Breast epithelium (tissue), 4 donors: ENCODE measurements around the gene CSTF2T. TPM values are rescaled to one million over a fixed set of nuclear protein-coding genes. Genes with fewer than 3 reads are reported as not detected.

Source experiments
- DNase-seq, 2 donors: peaks; one replicate each; pipeline ENCODE4 v3.0.0-alpha.2; 2019; ENCODE audit warnings: low spot score in 2 of 2
- H3K27ac ChIP-seq, 2 donors: fragments of 200-600 bp; sonication (generic) in 1 of 2; one replicate each; pipeline ENCODE4 v1.5.1; 2016 to 2019; ENCODE audit warnings: mild to moderate bottlenecking in 1 of 2
- H3K27me3 ChIP-seq, 2 donors: fragments of 200-600 bp; sonication (generic) in 1 of 2; one replicate each; pipeline versions ENCODE4 v1.5.1 to v1.6.0; 2017 to 2019; ENCODE audit warnings: control low read depth in 1 of 2, mild to moderate bottlenecking in 1 of 2
- H3K36me3 ChIP-seq: fragments of 200-600 bp; one replicate; pipeline ENCODE4 v1.5.1; 2019
- H3K4me1 ChIP-seq, 2 donors: fragments of 200-600 bp; sonication (generic); one replicate each; pipeline ENCODE4 v1.5.1; 2016 to 2019; ENCODE audit warnings: control low read depth in 1 of 2
- H3K4me3 ChIP-seq, 3 donors: fragments of 200-600 bp; sonication (generic); 1 replicate in 2 of 3; 2 replicates in 1 of 3; pipeline ENCODE4 v1.5.1; 2016 to 2019; ENCODE audit warnings: mild to moderate bottlenecking in 3 of 3, moderate library complexity in 2 of 3
- H3K9me3 ChIP-seq, 2 donors: fragments of 200-600 bp; sonication (generic) in 1 of 2; one replicate each; pipeline ENCODE4 v1.5.1; 2016 to 2019; ENCODE audit warnings: control low read depth in 1 of 2
- POLR2A ChIP-seq: fragments of 450-650 bp; IDR thresholded peaks from one replicate; pipeline ENCODE4 v1.6.1; 2016; ENCODE audit warnings: antibody characterized with exemption, mild to moderate bottlenecking, moderate library complexity
- POLR2AphosphoS5 ChIP-seq, 3 donors: sonication (generic); formaldehyde crosslinking; IDR thresholded peaks; one replicate each; pipeline ENCODE4 v1.6.1; 2017; ENCODE audit warnings: antibody characterized with exemption in 3 of 3
- intact Hi-C: fragments of 100-400 bp; cut with DNase I; formaldehyde crosslinking; loops from one replicate; pipeline ENCODE4 v1.15.1; 2023; ENCODE audit warnings: low total_unique reads
- total RNA-seq, 3 donors: library from RNA; depleted of rRNA; stranded (reverse); fragments of >200 nt; gene quantifications; one replicate each; pipeline ENCODE4 v1.1.0, GENCODE V29; 2016
- TF ChIP-seq, protein P1 (sequence below), 3 donors: fragments of 450-650 bp; IDR thresholded peaks; one replicate each; pipeline ENCODE4 v1.5.1; 2016 to 2017; ENCODE audit warnings: antibody characterized with exemption in 3 of 3, mild to moderate bottlenecking in 3 of 3, moderate library complexity in 3 of 3

CSTF2T gene
- total RNA-seq, 3 donors from 2014 or later: 22.8 to 24.6 (median 23.2) TPM

DNA sequence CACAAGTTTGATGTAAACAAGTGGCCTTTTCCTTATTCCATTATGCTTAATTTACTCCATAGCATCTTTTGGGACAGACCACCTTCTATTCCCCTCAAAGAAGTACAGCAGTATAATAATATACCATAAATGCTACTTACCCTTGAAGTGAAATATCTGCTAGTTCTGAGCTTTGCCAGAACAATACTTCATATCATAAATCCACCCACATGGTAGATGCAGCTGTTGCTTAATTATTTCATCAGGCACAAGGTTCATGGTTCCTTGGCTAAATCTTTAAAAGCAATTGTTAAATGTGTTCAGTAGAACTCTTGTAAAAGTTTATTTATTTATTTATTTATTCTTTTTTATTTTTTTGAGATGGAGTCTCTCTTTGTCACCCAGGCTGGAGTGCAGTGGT, 32.9 kb downstream of the CSTF2T start:
- DNase-seq: no peak
- no peak overlapping the region for H3K4me3 ChIP-seq
- TF ChIP-seq POLR2A (no peak), POLR2AphosphoS5 (IDR thresholded peaks at IDR 0.05) (no peak)
- TF ChIP-seq, protein P1, sequence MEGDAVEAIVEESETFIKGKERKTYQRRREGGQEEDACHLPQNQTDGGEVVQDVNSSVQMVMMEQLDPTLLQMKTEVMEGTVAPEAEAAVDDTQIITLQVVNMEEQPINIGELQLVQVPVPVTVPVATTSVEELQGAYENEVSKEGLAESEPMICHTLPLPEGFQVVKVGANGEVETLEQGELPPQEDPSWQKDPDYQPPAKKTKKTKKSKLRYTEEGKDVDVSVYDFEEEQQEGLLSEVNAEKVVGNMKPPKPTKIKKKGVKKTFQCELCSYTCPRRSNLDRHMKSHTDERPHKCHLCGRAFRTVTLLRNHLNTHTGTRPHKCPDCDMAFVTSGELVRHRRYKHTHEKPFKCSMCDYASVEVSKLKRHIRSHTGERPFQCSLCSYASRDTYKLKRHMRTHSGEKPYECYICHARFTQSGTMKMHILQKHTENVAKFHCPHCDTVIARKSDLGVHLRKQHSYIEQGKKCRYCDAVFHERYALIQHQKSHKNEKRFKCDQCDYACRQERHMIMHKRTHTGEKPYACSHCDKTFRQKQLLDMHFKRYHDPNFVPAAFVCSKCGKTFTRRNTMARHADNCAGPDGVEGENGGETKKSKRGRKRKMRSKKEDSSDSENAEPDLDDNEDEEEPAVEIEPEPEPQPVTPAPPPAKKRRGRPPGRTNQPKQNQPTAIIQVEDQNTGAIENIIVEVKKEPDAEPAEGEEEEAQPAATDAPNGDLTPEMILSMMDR (IDR thresholded peaks at IDR 0.05): no peak
- intact Hi-C loops: loop anchor here (5.0 kb wide), 1 partner anchor 439 kb away; no protein-coding TSS in a partner anchor
- H3K27ac ChIP-seq: no peak overlapping the region
- H3K4me1 ChIP-seq: no peaks in the 10 kb centered on the region
- no peaks in the 10 kb centered on the region for H3K27me3 ChIP-seq
- no peaks in the 10 kb centered on the region for H3K9me3 ChIP-seq
- peaks cover 3% of the 10 kb centered on the region for H3K36me3 ChIP-seq

DNA sequence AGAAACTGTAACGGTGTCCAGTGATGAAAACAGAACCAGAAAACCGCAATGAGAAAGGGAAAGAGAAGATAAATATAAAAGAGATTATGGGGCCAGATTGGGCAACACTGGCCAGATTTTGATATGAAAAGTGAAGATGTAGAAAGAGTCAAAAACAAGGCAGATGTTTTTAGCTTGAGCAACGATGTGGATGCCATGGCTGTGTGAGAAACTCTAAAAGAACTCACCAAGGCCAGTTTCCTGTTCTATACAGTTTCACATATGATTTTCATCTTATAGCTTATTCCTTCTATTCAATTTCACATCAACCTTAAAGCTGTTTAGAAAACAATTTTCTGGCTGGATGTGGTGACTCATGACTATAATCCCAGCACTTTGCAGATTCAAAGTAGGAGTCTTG, 36.3 kb downstream of the CSTF2T start:
- intact Hi-C loops: no loop called here
- no peaks in the 10 kb centered on the region for H3K9me3 ChIP-seq

DNA sequence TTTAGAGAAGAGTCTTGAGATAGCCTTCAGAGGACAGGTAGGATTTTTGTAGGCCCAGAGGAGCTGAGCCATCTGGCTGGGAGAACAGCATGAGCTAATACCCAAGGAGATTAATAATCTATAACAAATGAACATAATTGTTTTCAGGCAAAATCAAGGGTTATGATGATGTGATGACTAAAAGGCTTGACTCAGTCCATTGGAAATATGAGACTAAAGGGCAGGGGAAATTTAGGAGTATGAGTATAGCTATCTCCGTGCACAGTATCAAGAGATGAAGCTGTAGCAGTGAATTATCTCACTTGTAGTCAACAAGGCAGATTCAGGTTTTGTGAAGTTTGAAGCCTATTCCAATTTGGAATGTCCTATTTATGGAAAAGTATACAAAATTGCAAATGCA, 40.1 kb downstream of the CSTF2T start:
- DNase-seq: no peak
- H3K27ac ChIP-seq: no peak overlapping the region

More for the DNA sequence above, 36.3 kb downstream of the CSTF2T start:
- Histone ChIP-seq H3K36me3 (peaks cover 3% of the 10 kb centered on the region), H3K4me3 (no peak overlapping the region), H3K27ac (no peak overlapping the region), H3K4me1 (no peaks in the 10 kb centered on the region), H3K27me3 (no peaks in the 10 kb centered on the region)
- TF ChIP-seq POLR2AphosphoS5 (IDR thresholded peaks at IDR 0.05) (no peak), POLR2A (no peak)
- TF ChIP-seq, protein P1 (IDR thresholded peaks at IDR 0.05): no peak
- DNase-seq: no peak

DNA sequence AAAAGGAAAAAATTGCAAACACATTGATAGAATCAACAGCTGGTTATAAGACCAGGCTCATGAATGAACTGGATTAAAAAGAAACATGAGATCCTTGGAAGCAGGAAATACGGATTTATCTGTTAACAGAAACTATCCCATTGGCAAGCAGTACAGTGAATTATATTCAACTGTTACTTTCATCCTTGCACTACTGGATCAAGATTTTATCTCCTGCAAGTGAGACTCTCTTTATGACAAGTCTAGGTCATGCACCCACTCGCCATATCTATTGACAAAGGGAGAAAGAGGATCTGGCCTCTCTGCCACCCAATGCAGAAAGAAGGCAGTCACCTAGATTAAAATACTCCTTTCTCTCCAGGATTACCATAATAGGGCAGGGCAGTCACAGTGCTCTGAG, 41.4 kb downstream of the CSTF2T start:
- H3K27me3 ChIP-seq: no peaks in the 10 kb centered on the region
- DNase-seq: no peak
- TF ChIP-seq POLR2AphosphoS5 (IDR thresholded peaks at IDR 0.05) (no peak), POLR2A (no peak)
- TF ChIP-seq, protein P1 (IDR thresholded peaks at IDR 0.05): no peak
- intact Hi-C loops: no loop called here
- no peaks in the 10 kb centered on the region for H3K36me3 ChIP-seq
- H3K9me3 ChIP-seq: no peaks in the 10 kb centered on the region
- H3K4me3 ChIP-seq: no peak overlapping the region
- no peaks in the 10 kb centered on the region for H3K4me1 ChIP-seq
- no peak overlapping the region for H3K27ac ChIP-seq

More for the DNA sequence above, 40.1 kb downstream of the CSTF2T start:
- Histone ChIP-seq H3K4me1 (no peaks in the 10 kb centered on the region), H3K9me3 (no peaks in the 10 kb centered on the region), H3K36me3 (peaks cover 3% of the 10 kb centered on the region), H3K4me3 (no peak overlapping the region), H3K27me3 (no peaks in the 10 kb centered on the region)
- TF ChIP-seq POLR2A (no peak), POLR2AphosphoS5 (IDR thresholded peaks at IDR 0.05) (no peak)
- TF ChIP-seq, protein P1 (IDR thresholded peaks at IDR 0.05): no peak
- intact Hi-C loops: no loop called here

DNA sequence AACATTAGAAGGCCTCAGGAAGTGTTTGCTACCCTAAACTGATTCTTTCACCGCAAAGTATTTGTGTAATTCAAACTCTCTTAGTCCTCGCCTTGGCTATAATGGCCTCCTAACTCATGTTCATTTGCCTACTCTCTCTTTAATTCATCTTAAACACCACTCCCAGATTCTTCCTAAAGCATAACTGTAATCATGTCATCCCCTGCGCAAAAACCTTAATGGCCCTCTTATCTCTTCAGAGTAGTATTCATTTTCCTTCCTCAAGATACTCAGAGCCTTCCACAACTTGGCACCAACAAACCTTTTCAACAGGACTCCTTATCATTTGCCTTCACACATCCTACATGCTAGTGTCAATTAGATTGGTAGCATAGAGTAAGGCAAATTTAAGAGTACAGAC, 42.9 kb downstream of the CSTF2T start:
- Histone ChIP-seq H3K9me3 (no peaks in the 10 kb centered on the region), H3K4me3 (no peak overlapping the region), H3K4me1 (no peaks in the 10 kb centered on the region), H3K27me3 (no peaks in the 10 kb centered on the region), H3K27ac (no peak overlapping the region), H3K36me3 (no peaks in the 10 kb centered on the region)
- intact Hi-C loops: no loop called here
- TF ChIP-seq, protein P1 (IDR thresholded peaks at IDR 0.05): no peak
- no peak for TF ChIP-seq POLR2A
- DNase-seq: no peak
